ENCODE results near the gene SLC9A4. TPM values are rescaled to one million over a fixed set of nuclear protein-coding genes. Genes with fewer than 3 reads are reported as not detected.

Gene SLC9A4
- total RNA-seq, 1 donor from 2014 or later, result not detected

DNA sequence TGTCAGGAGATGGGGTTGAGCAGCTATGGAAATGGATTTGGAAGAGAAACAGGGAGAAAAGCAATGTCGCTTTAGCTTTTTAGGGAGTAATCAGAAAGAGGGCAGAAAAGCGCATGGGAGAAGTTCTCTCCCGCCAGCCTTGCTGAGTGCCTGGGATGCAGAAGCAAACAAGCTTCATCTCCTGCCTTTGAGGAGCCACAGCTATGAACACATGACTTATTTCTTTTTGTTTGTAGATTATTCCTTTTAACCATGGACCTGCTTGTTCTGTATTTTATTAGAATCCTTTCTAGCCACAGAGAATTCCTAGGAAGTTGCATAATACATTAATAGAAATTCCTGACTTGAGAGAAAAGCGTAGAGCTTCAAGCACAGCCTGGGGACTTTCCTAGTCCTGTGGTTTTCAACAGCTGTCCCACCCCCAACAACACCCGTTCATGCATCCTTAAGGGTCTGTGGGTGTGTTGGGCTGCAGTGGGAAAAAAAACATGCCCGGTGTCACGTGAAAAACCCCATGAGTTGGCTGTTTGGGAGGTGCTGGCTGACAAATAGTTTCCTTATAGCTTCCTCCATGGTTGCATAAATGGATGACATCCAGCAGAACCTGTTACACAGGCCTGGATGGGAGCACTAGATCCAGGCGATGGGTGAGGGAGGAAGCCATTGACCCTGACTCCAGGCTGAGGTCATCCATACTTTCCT, 14.9 kb downstream of the SLC9A4 start:
- DNase-seq, result no peak

DNA sequence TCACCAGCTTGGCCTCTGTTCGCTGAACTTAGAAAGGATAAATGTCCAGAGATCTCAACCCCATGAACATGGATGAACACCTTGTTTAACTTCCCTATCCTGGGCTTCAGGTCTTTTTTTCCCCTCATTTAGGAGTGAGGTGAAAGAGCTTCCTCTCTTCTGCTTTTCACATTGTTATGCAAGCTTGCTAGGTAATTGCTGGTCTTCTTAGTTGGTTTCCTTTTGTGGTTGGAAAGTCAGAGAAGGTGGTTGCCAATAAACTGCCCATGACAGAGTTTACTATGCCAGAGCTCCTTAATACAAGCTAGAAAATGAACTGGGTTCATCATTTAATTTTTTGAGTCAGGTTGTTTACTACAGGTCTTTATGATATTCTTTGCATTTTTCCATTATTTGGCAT, 16.6 kb downstream of the SLC9A4 start:
- Histone ChIP-seq H3K9me3 (no peaks in the 10 kb centered on the region), H3K36me3 (no peaks in the 10 kb centered on the region), H3K27me3 (ENCODE audit: low read depth) (peaks cover 3% of the 10 kb centered on the region), H3K4me1 (no peaks in the 10 kb centered on the region), H3K27ac (no peak overlapping the region), H3K4me3 (no peak overlapping the region)
- ATAC-seq, result no peak
- intact Hi-C loops (cut with DNase I), result no loop called here
- TF ChIP-seq, protein P1, sequence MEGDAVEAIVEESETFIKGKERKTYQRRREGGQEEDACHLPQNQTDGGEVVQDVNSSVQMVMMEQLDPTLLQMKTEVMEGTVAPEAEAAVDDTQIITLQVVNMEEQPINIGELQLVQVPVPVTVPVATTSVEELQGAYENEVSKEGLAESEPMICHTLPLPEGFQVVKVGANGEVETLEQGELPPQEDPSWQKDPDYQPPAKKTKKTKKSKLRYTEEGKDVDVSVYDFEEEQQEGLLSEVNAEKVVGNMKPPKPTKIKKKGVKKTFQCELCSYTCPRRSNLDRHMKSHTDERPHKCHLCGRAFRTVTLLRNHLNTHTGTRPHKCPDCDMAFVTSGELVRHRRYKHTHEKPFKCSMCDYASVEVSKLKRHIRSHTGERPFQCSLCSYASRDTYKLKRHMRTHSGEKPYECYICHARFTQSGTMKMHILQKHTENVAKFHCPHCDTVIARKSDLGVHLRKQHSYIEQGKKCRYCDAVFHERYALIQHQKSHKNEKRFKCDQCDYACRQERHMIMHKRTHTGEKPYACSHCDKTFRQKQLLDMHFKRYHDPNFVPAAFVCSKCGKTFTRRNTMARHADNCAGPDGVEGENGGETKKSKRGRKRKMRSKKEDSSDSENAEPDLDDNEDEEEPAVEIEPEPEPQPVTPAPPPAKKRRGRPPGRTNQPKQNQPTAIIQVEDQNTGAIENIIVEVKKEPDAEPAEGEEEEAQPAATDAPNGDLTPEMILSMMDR (IDR thresholded peaks at IDR 0.05), result no peak
- DNase-seq, result no peak

More for the DNA sequence above, 14.9 kb downstream of the SLC9A4 start:
- Histone ChIP-seq H3K4me1 (no peaks in the 10 kb centered on the region), H3K27ac (no peak overlapping the region), H3K27me3 (ENCODE audit: low read depth) (peaks cover 3% of the 10 kb centered on the region), H3K36me3 (no peaks in the 10 kb centered on the region), H3K4me3 (no peak overlapping the region), H3K9me3 (no peaks in the 10 kb centered on the region)
- TF ChIP-seq, protein P1 (IDR thresholded peaks at IDR 0.05), result no peak
- ATAC-seq, result peak; percentile 44 to 64
- intact Hi-C loops (cut with DNase I), result no loop called here

DNA sequence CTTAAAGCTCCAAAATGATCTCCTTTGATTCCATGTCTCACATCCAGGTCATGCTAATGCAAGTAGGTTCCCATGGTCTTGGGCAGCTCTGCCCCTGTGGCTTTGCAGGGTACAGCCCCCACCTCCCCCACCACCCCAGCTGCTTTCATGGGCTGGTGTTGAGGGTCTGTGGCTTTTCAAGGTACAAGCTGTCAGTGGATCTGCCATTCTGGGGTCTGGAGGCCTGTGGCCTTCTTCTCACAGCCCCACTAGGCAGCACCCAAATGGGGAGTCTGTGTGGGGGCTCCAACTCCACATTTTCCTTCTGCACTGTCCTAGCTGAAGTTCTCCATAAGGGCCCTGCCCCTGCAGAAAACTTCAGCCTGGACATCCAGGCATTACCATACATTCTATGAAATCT, 19.0 kb downstream of the SLC9A4 start:
- TF ChIP-seq, protein P1 (IDR thresholded peaks at IDR 0.05), result no peak
- Histone ChIP-seq H3K36me3 (no peaks in the 10 kb centered on the region), H3K4me3 (no peak overlapping the region), H3K27me3 (ENCODE audit: low read depth) (peaks cover under 1% of the 10 kb centered on the region), H3K27ac (no peak overlapping the region), H3K4me1 (no peaks in the 10 kb centered on the region), H3K9me3 (no peaks in the 10 kb centered on the region)
- DNase-seq, result no peak
- no peak for ATAC-seq
- intact Hi-C loops (cut with DNase I), result no loop called here

DNA sequence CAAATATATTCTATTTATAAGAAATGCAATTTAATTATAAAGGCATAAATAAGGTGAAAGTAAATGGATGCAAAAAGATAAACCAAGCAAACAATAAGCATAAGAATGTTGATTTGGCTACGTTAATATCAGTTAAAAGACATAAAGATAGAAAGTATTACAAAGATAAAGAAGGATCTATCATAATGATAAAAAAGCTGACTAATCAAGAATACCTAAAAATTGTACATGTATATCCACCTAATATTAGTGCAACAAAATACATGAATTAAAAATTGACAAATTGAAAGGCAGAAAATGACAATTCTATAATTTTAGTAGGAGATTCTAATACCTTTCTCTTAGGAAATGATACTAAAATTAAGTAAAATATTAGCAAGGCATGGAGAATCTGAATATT, 21.5 kb downstream of the SLC9A4 start:
- no peak for ATAC-seq
- Histone ChIP-seq H3K27ac (no peak overlapping the region), H3K4me1 (no peaks in the 10 kb centered on the region), H3K4me3 (no peak overlapping the region), H3K27me3 (ENCODE audit: low read depth) (no peaks in the 10 kb centered on the region), H3K36me3 (no peaks in the 10 kb centered on the region), H3K9me3 (no peaks in the 10 kb centered on the region)
- intact Hi-C loops (cut with DNase I), result no loop called here
- DNase-seq, result no peak
- TF ChIP-seq, protein P1 (IDR thresholded peaks at IDR 0.05), result no peak

DNA sequence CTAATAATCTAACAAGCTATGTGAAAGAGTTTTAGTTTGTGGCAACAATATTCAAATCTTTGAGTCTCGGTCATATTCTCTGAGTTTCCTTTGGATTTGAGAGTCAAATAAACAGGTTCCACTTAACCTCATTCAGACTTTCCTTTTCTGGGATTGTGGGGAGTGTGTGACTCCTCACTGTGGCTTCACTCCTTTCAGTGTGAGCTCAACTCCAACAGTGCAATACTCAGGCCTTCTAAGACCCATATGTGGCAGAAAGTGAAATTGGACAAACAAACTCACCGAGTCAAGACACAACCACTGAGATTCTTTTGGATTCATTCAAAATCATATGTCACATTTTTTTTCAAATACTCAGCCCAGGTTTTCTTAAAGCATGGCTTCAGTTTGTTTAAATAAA, 25.4 kb downstream of the SLC9A4 start:
- no peaks in the 10 kb centered on the region for H3K36me3 ChIP-seq
- H3K9me3 ChIP-seq, result no peaks in the 10 kb centered on the region
- intact Hi-C loops (cut with DNase I), result no loop called here
- TF ChIP-seq, protein P1 (IDR thresholded peaks at IDR 0.05), result no peak
- no peak overlapping the region for H3K27ac ChIP-seq
- H3K27me3 ChIP-seq (ENCODE audit: low read depth), result no peaks in the 10 kb centered on the region
- DNase-seq, result no peak
- ATAC-seq, result no peak
- H3K4me1 ChIP-seq, result no peaks in the 10 kb centered on the region
- no peak overlapping the region for H3K4me3 ChIP-seq
